ENCODE results near the gene PRR11.

The PRR11 gene

DNA sequence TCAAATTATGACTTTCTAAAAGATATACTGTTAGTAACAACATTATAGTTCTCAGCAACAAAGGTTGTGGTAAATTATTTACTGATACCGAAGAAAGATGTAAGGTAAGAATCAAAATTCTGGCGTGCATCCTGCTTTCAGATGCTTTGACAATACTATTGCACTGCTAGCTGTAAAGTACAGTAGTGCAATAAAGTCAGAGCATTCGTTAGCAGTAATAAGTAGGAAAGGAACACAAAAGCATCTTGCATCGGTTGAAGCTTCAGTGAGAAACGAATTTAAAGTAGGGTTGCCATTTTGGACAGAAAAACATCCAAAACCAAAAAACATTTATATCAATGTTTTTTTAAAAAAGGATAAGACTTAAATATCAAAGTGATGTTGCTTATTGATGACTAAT, 4.5 kb upstream of the PRR11 start:
- TF ChIP-seq EZH2phosphoT487 (IDR thresholded peaks at IDR 0.05; ENCODE audit: borderline replicate concordance) (no peak), CTCF (conservative IDR thresholded peaks at IDR 0.05; ENCODE audit: low read length) (no peak)
- Histone ChIP-seq H3K79me2 (ENCODE audit: insufficient read depth, low read length) (peaks cover 93% of the 10 kb centered on the region), H3F3A (ENCODE audit: low read depth) (peaks cover 4% of the 10 kb centered on the region; the same call in 1 of the 2 replicates), H3K4me2 (ENCODE audit: low read depth, low read length, poor library complexity, severe bottlenecking) (peak overlapping the region; percentile 83), H4K20me1 (ENCODE audit: insufficient read depth, low read length, poor library complexity, severe bottlenecking) (peaks cover 70% of the 10 kb centered on the region), H3K9ac (ENCODE audit: low read depth, low read length, poor library complexity, severe bottlenecking) (peak overlapping the region; percentile 97), H3K9me3 (ENCODE audit: insufficient read depth, low read depth, low read length) (no peaks in the 10 kb centered on the region), H3K4me3 (ENCODE audit: low read length, poor library complexity, severe bottlenecking) (peak overlapping the region; percentile 83), H2AFZ (ENCODE audit: low read length) (no peak overlapping the region), H3K4me1 (ENCODE audit: insufficient read depth, low read length, poor library complexity, severe bottlenecking) (peaks cover 51% of the 10 kb centered on the region), H3K9me2 (replicated peaks; ENCODE audit: low read depth, low read length) (no peaks in the 10 kb centered on the region), H3K27me3 (ENCODE audit: insufficient read depth, low read length, poor library complexity, severe bottlenecking) (no peaks in the 10 kb centered on the region), H3K36me3 (ENCODE audit: insufficient read depth, low read length) (no peaks in the 10 kb centered on the region)

DNA sequence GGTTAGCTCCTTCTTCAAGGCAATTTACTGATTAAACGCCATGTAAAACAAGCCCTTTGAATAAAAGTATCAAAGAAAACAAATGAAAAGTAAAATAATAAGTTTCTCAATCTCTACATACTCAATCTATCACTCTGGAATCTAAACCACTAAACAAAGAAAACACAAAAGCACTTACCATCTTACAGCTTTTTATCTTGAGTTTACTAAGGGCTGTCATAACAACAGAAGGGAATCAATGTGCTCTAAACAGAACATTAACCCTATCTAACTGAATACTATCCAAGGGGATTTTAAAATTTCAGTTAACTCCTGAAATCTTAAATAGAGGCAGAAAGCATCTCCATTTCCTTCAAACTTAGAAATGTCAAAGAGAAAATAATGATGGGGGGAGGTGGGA, 4.0 kb upstream of the PRR11 start:
- H3K79me2 ChIP-seq (ENCODE audit: insufficient read depth, low read length) = peaks cover 93% of the 10 kb centered on the region
- peak overlapping the region; percentile 83 for H3K4me3 ChIP-seq (ENCODE audit: low read length, poor library complexity, severe bottlenecking)
- H3K4me2 ChIP-seq (ENCODE audit: low read depth, low read length, poor library complexity, severe bottlenecking) = peak overlapping the region; percentile 83
- peaks cover 54% of the 10 kb centered on the region for H3K4me1 ChIP-seq (ENCODE audit: insufficient read depth, low read length, poor library complexity, severe bottlenecking)
- H3K9ac ChIP-seq (ENCODE audit: low read depth, low read length, poor library complexity, severe bottlenecking) = peak overlapping the region; percentile 97
- peaks cover 64% of the 10 kb centered on the region for H4K20me1 ChIP-seq (ENCODE audit: insufficient read depth, low read length, poor library complexity, severe bottlenecking)
- TF ChIP-seq EZH2phosphoT487 (IDR thresholded peaks at IDR 0.05; ENCODE audit: borderline replicate concordance) (no peak), CTCF (conservative IDR thresholded peaks at IDR 0.05; ENCODE audit: low read length) (no peak)
- no peaks in the 10 kb centered on the region for H3K9me3 ChIP-seq (ENCODE audit: insufficient read depth, low read depth, low read length)
- H2AFZ ChIP-seq (ENCODE audit: low read length) = no peak overlapping the region
- peaks cover 4% of the 10 kb centered on the region; the same call in 1 of the 2 replicates for H3F3A ChIP-seq (ENCODE audit: low read depth)
- no peaks in the 10 kb centered on the region for H3K9me2 ChIP-seq (replicated peaks; ENCODE audit: low read depth, low read length)
- no peaks in the 10 kb centered on the region for H3K27me3 ChIP-seq (ENCODE audit: insufficient read depth, low read length, poor library complexity, severe bottlenecking)
- H3K36me3 ChIP-seq (ENCODE audit: insufficient read depth, low read length) = no peaks in the 10 kb centered on the region

DNA sequence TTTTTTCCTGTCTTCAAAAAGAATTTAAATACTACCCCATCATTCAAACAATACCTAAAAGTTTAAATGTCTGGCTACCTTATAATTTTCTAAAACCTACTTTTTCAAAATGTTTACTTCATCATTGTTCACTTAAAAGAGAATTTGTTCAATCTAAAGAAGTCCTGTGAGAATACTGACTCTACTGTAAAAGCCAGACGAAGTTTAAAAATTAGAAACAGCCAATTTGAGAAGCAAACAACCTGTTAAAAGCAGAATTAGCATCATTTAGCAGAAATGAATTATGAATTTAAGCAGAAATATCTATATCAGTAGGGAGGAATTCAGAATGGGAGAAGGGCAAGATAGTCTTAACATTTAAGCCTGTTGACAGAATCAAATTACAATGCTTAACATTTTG, 2.6 kb upstream of the PRR11 start:
- peak overlapping the region; percentile 97 for H3K9ac ChIP-seq (ENCODE audit: low read depth, low read length, poor library complexity, severe bottlenecking)
- H3K36me3 ChIP-seq (ENCODE audit: insufficient read depth, low read length) = no peaks in the 10 kb centered on the region
- peaks cover 4% of the 10 kb centered on the region; the same call in 1 of the 2 replicates for H3F3A ChIP-seq (ENCODE audit: low read depth)
- H3K9me3 ChIP-seq (ENCODE audit: insufficient read depth, low read depth, low read length) = no peaks in the 10 kb centered on the region
- no peaks in the 10 kb centered on the region for H3K27me3 ChIP-seq (ENCODE audit: insufficient read depth, low read length, poor library complexity, severe bottlenecking)
- H3K4me2 ChIP-seq (ENCODE audit: low read depth, low read length, poor library complexity, severe bottlenecking) = peak overlapping the region; percentile 83
- peaks cover 57% of the 10 kb centered on the region for H4K20me1 ChIP-seq (ENCODE audit: insufficient read depth, low read length, poor library complexity, severe bottlenecking)
- peaks cover 93% of the 10 kb centered on the region for H3K79me2 ChIP-seq (ENCODE audit: insufficient read depth, low read length)
- no peak overlapping the region for H2AFZ ChIP-seq (ENCODE audit: low read length)
- TF ChIP-seq CTCF (conservative IDR thresholded peaks at IDR 0.05; ENCODE audit: low read length) (no peak), EZH2phosphoT487 (IDR thresholded peaks at IDR 0.05; ENCODE audit: borderline replicate concordance) (no peak)
- no peaks in the 10 kb centered on the region for H3K9me2 ChIP-seq (replicated peaks; ENCODE audit: low read depth, low read length)
- peaks cover 66% of the 10 kb centered on the region for H3K4me1 ChIP-seq (ENCODE audit: insufficient read depth, low read length, poor library complexity, severe bottlenecking)
- peak overlapping the region; percentile 83 for H3K4me3 ChIP-seq (ENCODE audit: low read length, poor library complexity, severe bottlenecking)

Measured in Loucy (cell line).